Calu3 (cell line): ENCODE results near the gene OR2A5. TPM values are rescaled to one million over a fixed set of nuclear protein-coding genes. Genes with fewer than 3 reads are reported as not detected.

Source experiments
- BruUV-seq: library from RNA; stranded (reverse); fragments of 400-500 nt; replicated peaks from 2 replicates; lab custom pipeline; 2021; lab: Mats Ljungman, UMichigan
- CTCF ChIA-PET: fragments of 300-600 bp; sonication (Branson Sonifier 250); formaldehyde crosslinking; loops from one replicate; lab custom pipeline; 2022; ENCODE audit warnings: antibody characterized with exemption; lab: Charles Lee
- DNase-seq: peaks from one replicate; pipeline ENCODE4 v3.0.0; 2022
- H3K27ac Mint-ChIP-seq: one replicate; pipeline ENCODE4 v1.8.0; 2022; ENCODE audit warnings: mixed read lengths; ENCODE audit not compliant: unreplicated experiment
- H3K27me3 Mint-ChIP-seq: one replicate; pipeline ENCODE4 v1.8.0; 2022; ENCODE audit warnings: mixed read lengths; ENCODE audit not compliant: unreplicated experiment
- H3K36me3 Mint-ChIP-seq: one replicate; pipeline ENCODE4 v1.8.0; 2022; ENCODE audit warnings: mild to moderate bottlenecking, moderate library complexity, mixed read lengths; ENCODE audit not compliant: insufficient read depth, unreplicated experiment
- H3K4me1 Mint-ChIP-seq: one replicate; pipeline ENCODE4 v1.8.0; 2022; ENCODE audit warnings: mild to moderate bottlenecking, low read depth, mixed read lengths; ENCODE audit not compliant: unreplicated experiment
- H3K4me3 Mint-ChIP-seq: one replicate; pipeline ENCODE4 v1.8.0; 2022; ENCODE audit warnings: mild to moderate bottlenecking, low read depth, moderate library complexity, mixed read lengths; ENCODE audit not compliant: unreplicated experiment
- H3K9me3 Mint-ChIP-seq: one replicate; pipeline ENCODE4 v1.8.0; 2022; ENCODE audit warnings: low read depth, mixed read lengths; ENCODE audit not compliant: unreplicated experiment
- CTCF ChIP-seq: fragments of 200-600 bp; IDR thresholded peaks from one replicate; pipeline ENCODE4 v1.8.0; 2022; ENCODE audit warnings: antibody characterized with exemption; ENCODE audit not compliant: unreplicated experiment
- intact Hi-C: fragments of 100-400 bp; cut with micrococcal nuclease; formaldehyde crosslinking; loops from one replicate; pipeline ENCODE4 v1.10.0; 2022; ENCODE audit not compliant: unreplicated experiment
- total RNA-seq: library from RNA; stranded (reverse); gene quantifications from 2 replicates; pipeline ENCODE4 v1.2.3, GENCODE V29; 2022

OR2A5 gene
- total RNA-seq, 1 experiment from 2014 or later: not detected

- no peaks in the 10 kb centered on the region for H3K4me1 Mint-ChIP-seq
- CTCF ChIA-PET: no interaction called here
Measured at GRCh38 chr7:144085978-144086377, 37.2 kb downstream of the OR2A5 start, which contains the start of gene OR2A12. Gene OR2A12 (plus strand): TSS chr7:144086278. CDS start chr7:144095108, 8,830 bp downstream.

GRCh38 chr7:144086730-144087129 lies 38.0 kb downstream of the OR2A5 start:
- BruUV-seq: no TSS peak
- Mint-ChIP-seq H3K4me1 (no peaks in the 10 kb centered on the region), H3K27ac (no peak overlapping the region), H3K4me3 (no peak overlapping the region), H3K27me3 (no peaks in the 10 kb centered on the region), H3K9me3 (peaks cover 3% of the 10 kb centered on the region), H3K36me3 (no peaks in the 10 kb centered on the region)
- CTCF ChIA-PET: no interaction called here
- DNase-seq: no peak
- no peak for TF ChIP-seq CTCF
- intact Hi-C loops: no loop called here

More at GRCh38 chr7:144085978-144086377, 37.2 kb downstream of the OR2A5 start, which contains the start of gene OR2A12:
- Mint-ChIP-seq H3K9me3 (peaks cover 3% of the 10 kb centered on the region), H3K27ac (no peak within 1 kb of the TSS), H3K27me3 (no peaks in the 10 kb centered on the region), H3K36me3 (no peaks in the 10 kb centered on the region), H3K4me3 (no peak within 1 kb of the TSS)
- BruUV-seq: no TSS peak
- TF ChIP-seq CTCF: no peak
- DNase-seq: no peak
- intact Hi-C loops: no loop called here

- no peak for TF ChIP-seq CTCF
- Mint-ChIP-seq H3K36me3 (no peaks in the 10 kb centered on the region), H3K4me1 (no peaks in the 10 kb centered on the region), H3K9me3 (peaks cover 3% of the 10 kb centered on the region), H3K4me3 (no peak overlapping the region), H3K27me3 (no peaks in the 10 kb centered on the region), H3K27ac (no peak overlapping the region)
- CTCF ChIA-PET: no interaction called here
- intact Hi-C loops: no loop called here
- BruUV-seq: no TSS peak
- no peak for DNase-seq
Measured at GRCh38 chr7:144087230-144087629, 38.5 kb downstream of the OR2A5 start.

- no TSS peak for BruUV-seq
- peaks cover 3% of the 10 kb centered on the region for H3K9me3 Mint-ChIP-seq
Measured at GRCh38 chr7:144090667-144091066, 41.9 kb downstream of the OR2A5 start.

More at GRCh38 chr7:144090667-144091066, 41.9 kb downstream of the OR2A5 start:
- H3K4me1 Mint-ChIP-seq: no peaks in the 10 kb centered on the region
- H3K4me3 Mint-ChIP-seq: no peak overlapping the region
- TF ChIP-seq CTCF: no peak
- no peaks in the 10 kb centered on the region for H3K36me3 Mint-ChIP-seq
- intact Hi-C loops: loop anchor here (5.0 kb wide), 1 partner anchor 48 kb away; no protein-coding TSS in a partner anchor
- no peaks in the 10 kb centered on the region for H3K27me3 Mint-ChIP-seq
- no peak overlapping the region for H3K27ac Mint-ChIP-seq
- CTCF ChIA-PET: no interaction called here
- DNase-seq: no peak
